SK-N-SH treated with all-trans-retinoic acid at 6 μM for 48 hours (cell line): ENCODE data around the gene PRELID3B.

Experiments
- ARNTL ChIP-seq: fragments of 450-650 bp; formaldehyde crosslinking; IDR thresholded peaks from 2 replicates; pipeline ENCODE4 v1.5.0; 2020; ENCODE audit warnings: low read depth, mild to moderate bottlenecking, moderate library complexity, borderline replicate concordance
- TCF4 ChIP-seq: fragments of 250-450 bp; sonication (Bioruptor Pico); IDR thresholded peaks from 2 replicates; pipeline ENCODE4 v1.8.0; 2021; ENCODE audit warnings: mild to moderate bottlenecking, moderate library complexity, borderline replicate concordance
- ZFP30 ChIP-seq: fragments of 450-650 bp; formaldehyde crosslinking; IDR thresholded peaks from 2 replicates; pipeline ENCODE4 v1.5.0; 2022; ENCODE audit warnings: mild to moderate bottlenecking, moderate library complexity

- TF ChIP-seq ZFP30 (CRISPR knock-in tag) (no peak), ARNTL (CRISPR knock-in tag) (no peak), TCF4 (CRISPR knock-in tag) (no peak)
Measured at GRCh38 chr20:59005523-59006166, 36.9 kb downstream of the PRELID3B start.
